Panc1 (cell line): Measurements from ENCODE around the gene LYZL1. TPM values are rescaled to one million over a fixed set of nuclear protein-coding genes. Genes with fewer than 3 reads are reported as not detected.

Source experiments
- ATAC-seq: fragments of 200-7000 bp; cut with Tn5 transposase; 2 replicates; pipeline ENCODE4 v1.9.1; 2020; ENCODE audit warnings: mild to moderate bottlenecking, moderate library complexity
- BruUV-seq: library from RNA; stranded (reverse); fragments of 400-500 nt; replicated peaks from 2 replicates; lab custom pipeline; 2021; lab: Mats Ljungman, UMichigan
- CTCF ChIA-PET: fragments of 300-600 bp; sonication (Branson Sonifier 250); formaldehyde crosslinking; loops from one replicate; lab custom pipeline; 2022; ENCODE audit warnings: antibody characterized with exemption; lab: Charles Lee
- POLR2A ChIA-PET: fragments of 300-600 bp; sonication (Branson Sonifier 250); formaldehyde crosslinking; loops from one replicate; lab custom pipeline; 2022; ENCODE audit warnings: antibody characterized with exemption; lab: Charles Lee
- DNase-seq: peaks from one replicate; pipeline ENCODE4 v3.0.0-alpha.2; 2010; ENCODE audit warnings: low read depth, low spot score
- H3K27ac ChIP-seq: 2 replicates; pipeline ENCODE4 v1.5.1; 2011; ENCODE audit warnings: mild to moderate bottlenecking, low read length, inconsistent platforms
- H3K27me3 ChIP-seq: fragments of 200-500 bp; sonication (Bioruptor generic); 2 replicates; pipeline ENCODE4 v1.6.0; 2014; ENCODE audit warnings: low read length, inconsistent platforms; ENCODE audit not compliant: control insufficient read depth, insufficient read depth
- H3K36me3 ChIP-seq: fragments of 200-500 bp; sonication (Bioruptor generic); 2 replicates; pipeline ENCODE4 v1.5.1; 2014; ENCODE audit warnings: inconsistent platforms, mild to moderate bottlenecking, low read length, moderate library complexity; ENCODE audit not compliant: control insufficient read depth, insufficient read depth
- H3K4me1 ChIP-seq: 2 replicates; pipeline ENCODE4 v1.5.1; 2011; ENCODE audit warnings: inconsistent platforms, mild to moderate bottlenecking, low read length, moderate library complexity; ENCODE audit not compliant: control insufficient read depth, insufficient read depth
- H3K4me3 ChIP-seq, 2 experiments: 2 replicates each; pipeline ENCODE4 v1.5.1; 2011 to 2012; ENCODE audit warnings: low read depth in 2 of 2, low read length in 2 of 2, mild to moderate bottlenecking in 2 of 2, inconsistent platforms in 1 of 2, moderate library complexity in 1 of 2
- H3K9me3 ChIP-seq: fragments of 200-500 bp; sonication (Bioruptor generic); 2 replicates; pipeline ENCODE4 v1.5.1; 2014; ENCODE audit warnings: low read depth, mild to moderate bottlenecking, inconsistent platforms, low read length, moderate library complexity; ENCODE audit not compliant: control insufficient read depth, insufficient read depth
- POLR2AphosphoS5 ChIP-seq: IDR thresholded peaks from 2 replicates; pipeline ENCODE4 v1.6.1; 2012; ENCODE audit warnings: mild to moderate bottlenecking, low read depth, low read length, moderate library complexity
- SIN3A ChIP-seq: IDR thresholded peaks from 2 replicates; pipeline ENCODE4 v1.6.1; 2012; ENCODE audit warnings: low read depth, mild to moderate bottlenecking, low read length, moderate library complexity, borderline replicate concordance; ENCODE audit not compliant: insufficient read depth
- TCF7L2 ChIP-seq: IDR thresholded peaks from 2 replicates; pipeline ENCODE4 v1.6.1; 2011; ENCODE audit warnings: mild to moderate bottlenecking, low read depth, low read length, inconsistent platforms
- in situ Hi-C: cut with HindIII; loops from 2 replicates; pipeline ENCODE4 v1.10.0; 2016; ENCODE audit warnings: low sequenced_read_pairs, low pct_unique_long_range_greater_than_20kb
- intact Hi-C: fragments of 100-400 bp; cut with micrococcal nuclease; formaldehyde crosslinking; loops from one replicate; pipeline ENCODE4 v1.10.0; 2022; ENCODE audit not compliant: unreplicated experiment
- total RNA-seq: library from RNA; stranded (reverse); gene quantifications from one replicate; pipeline ENCODE4 v1.2.1, GENCODE V29; 2021; ENCODE audit not compliant: unreplicated experiment
- TF ChIP-seq, protein P1 (sequence below): fragments of 450-650 bp; IDR thresholded peaks from 2 replicates; pipeline ENCODE4 v1.5.1; 2017; ENCODE audit warnings: mild to moderate bottlenecking
- TF ChIP-seq, protein P2 (sequence below), 2 experiments: IDR thresholded peaks; 2 replicates each; pipeline ENCODE4 v1.6.1; 2011 to 2012; ENCODE audit warnings: low read depth in 2 of 2, control low read depth in 1 of 2, low read length in 1 of 2, mild to moderate bottlenecking in 1 of 2, moderate library complexity in 1 of 2; ENCODE audit not compliant: insufficient read depth in 1 of 2

LYZL1 gene
- total RNA-seq, 1 experiment from 2014 or later: not detected

DNA sequence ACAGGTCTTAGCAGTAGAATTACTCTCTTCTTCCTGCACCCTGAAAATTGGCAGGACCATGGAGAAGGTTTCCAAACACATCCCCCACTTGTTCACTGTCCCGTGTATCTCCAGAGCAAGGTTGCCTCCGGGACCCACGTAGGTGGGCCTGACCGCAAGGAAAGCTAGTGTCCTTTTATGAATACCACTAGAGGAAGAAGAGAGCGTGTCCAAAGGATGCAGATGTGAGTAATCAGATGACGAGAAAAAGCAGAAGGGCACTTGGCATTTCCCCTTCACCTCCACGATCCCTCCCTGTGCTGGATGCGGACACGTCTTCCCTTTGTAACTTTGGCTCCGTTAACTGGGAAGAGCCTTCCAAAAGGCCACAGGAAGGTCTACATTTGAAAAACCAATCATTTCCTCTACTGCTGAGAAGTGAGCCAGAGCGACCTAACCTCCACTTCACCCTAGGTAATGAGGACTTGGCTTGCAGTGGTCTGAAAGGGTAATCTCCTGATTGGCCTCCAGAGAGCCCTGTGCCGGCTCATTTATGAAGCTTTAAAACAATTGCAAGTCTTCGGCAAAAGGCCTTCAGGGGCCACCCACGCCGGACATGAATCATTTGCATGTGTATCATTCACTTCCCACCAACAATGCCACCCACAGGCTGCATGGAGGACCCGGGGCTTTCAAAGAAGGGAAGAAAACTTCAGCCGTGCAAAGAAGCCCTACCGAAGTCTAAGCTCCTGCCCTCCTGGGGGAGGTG is 55.4 kb downstream of the LYZL1 start:
- DNase-seq: no peak
- no peak for ATAC-seq
- H3K27ac ChIP-seq: no peak overlapping the region
- no peaks in the 10 kb centered on the region for H3K9me3 ChIP-seq
- in situ Hi-C loops (no loop called here), intact Hi-C loops (no loop called here)
- H3K4me3 ChIP-seq: no peak overlapping the region
- H3K36me3 ChIP-seq: no peaks in the 10 kb centered on the region
- ChIA-PET POLR2A (no interaction called here), CTCF (no interaction called here)
- no TSS peak for BruUV-seq
- TF ChIP-seq POLR2AphosphoS5 (no peak), TCF7L2 (no peak)
- TF ChIP-seq, protein P1, sequence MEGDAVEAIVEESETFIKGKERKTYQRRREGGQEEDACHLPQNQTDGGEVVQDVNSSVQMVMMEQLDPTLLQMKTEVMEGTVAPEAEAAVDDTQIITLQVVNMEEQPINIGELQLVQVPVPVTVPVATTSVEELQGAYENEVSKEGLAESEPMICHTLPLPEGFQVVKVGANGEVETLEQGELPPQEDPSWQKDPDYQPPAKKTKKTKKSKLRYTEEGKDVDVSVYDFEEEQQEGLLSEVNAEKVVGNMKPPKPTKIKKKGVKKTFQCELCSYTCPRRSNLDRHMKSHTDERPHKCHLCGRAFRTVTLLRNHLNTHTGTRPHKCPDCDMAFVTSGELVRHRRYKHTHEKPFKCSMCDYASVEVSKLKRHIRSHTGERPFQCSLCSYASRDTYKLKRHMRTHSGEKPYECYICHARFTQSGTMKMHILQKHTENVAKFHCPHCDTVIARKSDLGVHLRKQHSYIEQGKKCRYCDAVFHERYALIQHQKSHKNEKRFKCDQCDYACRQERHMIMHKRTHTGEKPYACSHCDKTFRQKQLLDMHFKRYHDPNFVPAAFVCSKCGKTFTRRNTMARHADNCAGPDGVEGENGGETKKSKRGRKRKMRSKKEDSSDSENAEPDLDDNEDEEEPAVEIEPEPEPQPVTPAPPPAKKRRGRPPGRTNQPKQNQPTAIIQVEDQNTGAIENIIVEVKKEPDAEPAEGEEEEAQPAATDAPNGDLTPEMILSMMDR: no peak
- TF ChIP-seq, protein P2, sequence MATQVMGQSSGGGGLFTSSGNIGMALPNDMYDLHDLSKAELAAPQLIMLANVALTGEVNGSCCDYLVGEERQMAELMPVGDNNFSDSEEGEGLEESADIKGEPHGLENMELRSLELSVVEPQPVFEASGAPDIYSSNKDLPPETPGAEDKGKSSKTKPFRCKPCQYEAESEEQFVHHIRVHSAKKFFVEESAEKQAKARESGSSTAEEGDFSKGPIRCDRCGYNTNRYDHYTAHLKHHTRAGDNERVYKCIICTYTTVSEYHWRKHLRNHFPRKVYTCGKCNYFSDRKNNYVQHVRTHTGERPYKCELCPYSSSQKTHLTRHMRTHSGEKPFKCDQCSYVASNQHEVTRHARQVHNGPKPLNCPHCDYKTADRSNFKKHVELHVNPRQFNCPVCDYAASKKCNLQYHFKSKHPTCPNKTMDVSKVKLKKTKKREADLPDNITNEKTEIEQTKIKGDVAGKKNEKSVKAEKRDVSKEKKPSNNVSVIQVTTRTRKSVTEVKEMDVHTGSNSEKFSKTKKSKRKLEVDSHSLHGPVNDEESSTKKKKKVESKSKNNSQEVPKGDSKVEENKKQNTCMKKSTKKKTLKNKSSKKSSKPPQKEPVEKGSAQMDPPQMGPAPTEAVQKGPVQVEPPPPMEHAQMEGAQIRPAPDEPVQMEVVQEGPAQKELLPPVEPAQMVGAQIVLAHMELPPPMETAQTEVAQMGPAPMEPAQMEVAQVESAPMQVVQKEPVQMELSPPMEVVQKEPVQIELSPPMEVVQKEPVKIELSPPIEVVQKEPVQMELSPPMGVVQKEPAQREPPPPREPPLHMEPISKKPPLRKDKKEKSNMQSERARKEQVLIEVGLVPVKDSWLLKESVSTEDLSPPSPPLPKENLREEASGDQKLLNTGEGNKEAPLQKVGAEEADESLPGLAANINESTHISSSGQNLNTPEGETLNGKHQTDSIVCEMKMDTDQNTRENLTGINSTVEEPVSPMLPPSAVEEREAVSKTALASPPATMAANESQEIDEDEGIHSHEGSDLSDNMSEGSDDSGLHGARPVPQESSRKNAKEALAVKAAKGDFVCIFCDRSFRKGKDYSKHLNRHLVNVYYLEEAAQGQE (IDR thresholded peaks at IDR 0.05; ENCODE audit: insufficient read depth in 1 of 2, low read depth in 2 of 2, low read length in 1 of 2): no peak
- H3K4me1 ChIP-seq: no peaks in the 10 kb centered on the region
- H3K27me3 ChIP-seq: no peaks in the 10 kb centered on the region

DNA sequence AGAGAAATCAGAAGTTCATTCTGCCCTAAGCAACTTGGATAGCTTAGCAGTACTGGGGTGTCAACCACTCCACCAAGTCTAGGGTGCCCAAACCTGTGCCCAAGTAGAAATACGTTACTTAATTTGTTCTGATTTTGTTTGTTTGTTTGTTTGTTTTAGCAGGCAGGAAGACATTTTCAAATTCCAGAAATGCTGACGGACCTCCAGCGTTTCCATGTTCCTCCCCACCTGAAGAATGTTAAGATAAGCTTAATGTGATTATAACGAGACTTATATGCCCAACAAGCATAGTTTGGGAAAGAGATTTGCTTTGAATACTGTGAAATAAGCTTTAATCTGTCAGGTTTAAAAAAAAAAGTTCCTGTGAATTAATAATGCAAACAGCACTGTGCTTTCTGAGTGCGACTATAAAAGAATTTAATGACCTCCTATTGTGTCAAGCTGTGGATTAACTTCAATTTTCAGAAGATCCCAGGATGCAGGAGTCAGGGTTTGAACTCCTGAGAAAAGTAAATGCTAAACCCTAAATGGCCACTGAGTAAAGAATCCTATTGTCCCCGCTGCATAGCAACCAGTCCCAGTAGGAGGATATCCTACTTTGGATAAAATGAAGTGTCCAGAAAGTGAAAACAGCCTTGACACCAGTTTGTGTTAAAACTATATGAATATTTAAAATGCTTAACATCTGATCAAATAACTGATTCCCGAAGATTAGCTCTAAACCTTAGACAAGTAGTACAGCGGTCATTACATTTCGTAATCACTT is 56.5 kb downstream of the LYZL1 start:
- ATAC-seq: no peak
- TF ChIP-seq, protein P2 (IDR thresholded peaks at IDR 0.05; ENCODE audit: insufficient read depth in 1 of 2, low read depth in 2 of 2, low read length in 1 of 2): no peak
- no peak for TF ChIP-seq SIN3A
- no peak for DNase-seq
- BruUV-seq: no TSS peak
- in situ Hi-C loops: no loop called here
- no peak overlapping the region for H3K4me3 ChIP-seq
- no peak overlapping the region for H3K27ac ChIP-seq
- intact Hi-C loops: no loop called here
- no peaks in the 10 kb centered on the region for H3K9me3 ChIP-seq
- POLR2A ChIA-PET: no interaction called here
- H3K4me1 ChIP-seq: no peaks in the 10 kb centered on the region
- H3K27me3 ChIP-seq: no peaks in the 10 kb centered on the region
- CTCF ChIA-PET: no interaction called here
- no peaks in the 10 kb centered on the region for H3K36me3 ChIP-seq
